Airway epithelial cell (primary cell): ENCODE data around the gene NKTR. TPM values are rescaled to one million over a fixed set of nuclear protein-coding genes. Genes with fewer than 3 reads are reported as not detected.

ENCODE experiments used
- total RNA-seq: library from RNA; depleted of rRNA; stranded (reverse); fragments of >200 nt; gene quantifications from 2 replicates; pipeline ENCODE4 v1.2.3, GENCODE V29; 2015

The NKTR gene
- 7.9 and 13.6 TPM in 2 replicates for total RNA-seq

GRCh38 chr3:42600111-42600957 is at the start of gene NKTR:
Gene NKTR (plus strand): TSS chr3:42600686. CDS start chr3:42601007, 321 bp downstream.

GRCh38 chr3:42581709-42582473 is 18.6 kb upstream of the NKTR start, which contains the start of gene SEC22C:
Gene SEC22C (minus strand): TSS chr3:42581967. CDS start chr3:42569046, 12,921 bp downstream.

GRCh38 chr3:42653560-42654330 is 53.3 kb downstream of the NKTR start, which contains the start of gene ZBTB47:
Gene ZBTB47 (plus strand): TSS chr3:42653697. CDS start chr3:42658356, 4,659 bp downstream.

GRCh38 chr3:42685363-42685881 is 84.9 kb downstream of the NKTR start, which contains the start of gene KLHL40:
Gene KLHL40 (plus strand): TSS chr3:42685537. CDS start chr3:42685619, 82 bp downstream.

Other genes starting within 250 kb of the NKTR start
- gene LYZL4, start 190.1 kb upstream of the NKTR start, total RNA-seq: not detected in 2 replicates
- 6.6 and 9.1 TPM in 2 replicates for gene VIPR1, start 98.0 kb upstream of the NKTR start, total RNA-seq
- gene SEC22C, start 18.7 kb upstream of the NKTR start, total RNA-seq: 39.2 and 46.8 TPM in 2 replicates
- gene SS18L2, start 9.8 kb upstream of the NKTR start, total RNA-seq: 29.8 and 36.3 TPM in 2 replicates
- 5.7 and 9.1 TPM in 2 replicates for gene ZBTB47, start 53.0 kb downstream of the NKTR start, total RNA-seq
- not detected in 2 replicates for gene KLHL40, start 84.9 kb downstream of the NKTR start, total RNA-seq
- gene HHATL, start 102.1 kb downstream of the NKTR start, total RNA-seq: not detected in 2 replicates
- 0.19 and 0.35 TPM in 2 replicates for gene CCDC13, start 172.6 kb downstream of the NKTR start, total RNA-seq
- 247 and 272 TPM in 2 replicates for gene HIGD1A, start 203.8 kb downstream of the NKTR start, total RNA-seq
- gene ACKR2, start 208.8 kb downstream of the NKTR start, total RNA-seq: 0.56 and 0.92 TPM in 2 replicates